Bronchial epithelial cell (primary cell): ENCODE data around the gene CLDN15. TPM values are rescaled to one million over a fixed set of nuclear protein-coding genes. Genes with fewer than 3 reads are reported as not detected.
"Not testable (repeated sequence)": the region's sequence is repeated elsewhere in the genome, so short reads cannot be mapped to it uniquely, and the experiment has no call there.

Source experiments
- DNase-seq: peaks from one replicate; pipeline ENCODE4 v3.0.0-alpha.2; 2010; ENCODE audit warnings: low read depth
- FAIRE-seq: peaks from 2 replicates; lab custom pipeline; 2011; peaks lifted over from hg19 to GRCh38; lab: Jason Lieb, UNC
- H3K27me3 ChIP-seq: 2 replicates; pipeline ENCODE4 v1.5.1; 2011; ENCODE audit warnings: low read length; ENCODE audit not compliant: control insufficient read depth, insufficient read depth
- H3K36me3 ChIP-seq: 2 replicates; pipeline ENCODE4 v1.5.1; 2011; ENCODE audit warnings: low read length; ENCODE audit not compliant: control insufficient read depth, insufficient read depth
- H3K4me3 ChIP-seq: 2 replicates; pipeline ENCODE4 v1.5.1; 2011; ENCODE audit warnings: mild to moderate bottlenecking, low read depth, low read length, control low read depth
- total RNA-seq: library from RNA; depleted of rRNA; stranded (reverse); fragments of >200 nt; gene quantifications from 2 replicates; pipeline ENCODE4 v1.2.1, GENCODE V29; 2014
- TF ChIP-seq, protein P1 (sequence below): IDR thresholded peaks from 2 replicates; pipeline ENCODE4 v1.5.1; 2011; ENCODE audit warnings: mild to moderate bottlenecking, moderate library complexity, low read length, control low read depth, inconsistent platforms; ENCODE audit not compliant: insufficient read depth, severe bottlenecking

The CLDN15 gene
- total RNA-seq, 1 donor from 2014 or later, result 2.1 TPM

DNA sequence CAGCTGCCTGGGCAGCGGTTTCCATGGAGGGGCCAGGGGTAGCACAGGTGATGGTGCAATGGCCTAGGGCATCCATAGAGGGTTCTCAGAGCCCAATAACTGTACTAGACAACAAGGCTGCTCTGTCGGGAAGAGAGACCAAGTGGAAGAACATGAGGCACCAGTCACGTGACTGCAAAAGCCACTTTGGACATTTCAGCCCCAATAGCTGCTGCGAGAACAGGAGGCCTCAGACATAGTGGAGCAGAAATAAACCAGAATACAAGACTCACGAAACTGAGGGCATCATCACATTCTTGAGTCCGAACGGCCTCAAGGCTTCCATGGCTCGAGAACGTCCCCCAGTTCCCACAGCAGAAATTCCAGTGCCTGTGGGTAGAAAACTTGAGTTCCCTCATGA lies 39.6 kb upstream of the CLDN15 start:
- TF ChIP-seq, protein P1, sequence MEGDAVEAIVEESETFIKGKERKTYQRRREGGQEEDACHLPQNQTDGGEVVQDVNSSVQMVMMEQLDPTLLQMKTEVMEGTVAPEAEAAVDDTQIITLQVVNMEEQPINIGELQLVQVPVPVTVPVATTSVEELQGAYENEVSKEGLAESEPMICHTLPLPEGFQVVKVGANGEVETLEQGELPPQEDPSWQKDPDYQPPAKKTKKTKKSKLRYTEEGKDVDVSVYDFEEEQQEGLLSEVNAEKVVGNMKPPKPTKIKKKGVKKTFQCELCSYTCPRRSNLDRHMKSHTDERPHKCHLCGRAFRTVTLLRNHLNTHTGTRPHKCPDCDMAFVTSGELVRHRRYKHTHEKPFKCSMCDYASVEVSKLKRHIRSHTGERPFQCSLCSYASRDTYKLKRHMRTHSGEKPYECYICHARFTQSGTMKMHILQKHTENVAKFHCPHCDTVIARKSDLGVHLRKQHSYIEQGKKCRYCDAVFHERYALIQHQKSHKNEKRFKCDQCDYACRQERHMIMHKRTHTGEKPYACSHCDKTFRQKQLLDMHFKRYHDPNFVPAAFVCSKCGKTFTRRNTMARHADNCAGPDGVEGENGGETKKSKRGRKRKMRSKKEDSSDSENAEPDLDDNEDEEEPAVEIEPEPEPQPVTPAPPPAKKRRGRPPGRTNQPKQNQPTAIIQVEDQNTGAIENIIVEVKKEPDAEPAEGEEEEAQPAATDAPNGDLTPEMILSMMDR, result no peak
- no peak overlapping the region for H3K4me3 ChIP-seq
- FAIRE-seq, result no peak
- H3K36me3 ChIP-seq, result no peaks in the 10 kb centered on the region
- H3K27me3 ChIP-seq, result no peaks in the 10 kb centered on the region
- no peak for DNase-seq

DNA sequence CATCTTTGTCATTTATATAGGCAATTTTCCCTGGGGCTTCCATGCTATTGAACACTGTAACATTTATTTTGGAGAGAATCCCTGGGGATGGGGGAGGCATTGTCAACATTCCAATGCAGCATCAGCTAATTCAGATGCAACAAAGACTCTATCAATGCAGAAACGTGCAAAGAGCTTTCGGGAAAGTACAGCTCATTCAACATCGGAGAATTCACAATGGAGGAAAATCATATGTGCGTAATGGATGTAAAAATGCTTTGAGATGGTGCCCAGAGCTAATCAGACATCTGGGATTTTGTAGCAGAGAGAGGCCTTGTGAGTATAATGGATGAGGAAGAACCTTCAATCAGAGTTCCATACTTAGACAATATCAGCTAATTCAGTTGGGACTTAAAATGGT lies 35.6 kb upstream of the CLDN15 start:
- no peak overlapping the region for H3K4me3 ChIP-seq
- H3K36me3 ChIP-seq, result no peaks in the 10 kb centered on the region
- TF ChIP-seq, protein P1, result no peak
- H3K27me3 ChIP-seq, result peaks cover 1% of the 10 kb centered on the region
- no peak for FAIRE-seq
- no peak for DNase-seq

DNA sequence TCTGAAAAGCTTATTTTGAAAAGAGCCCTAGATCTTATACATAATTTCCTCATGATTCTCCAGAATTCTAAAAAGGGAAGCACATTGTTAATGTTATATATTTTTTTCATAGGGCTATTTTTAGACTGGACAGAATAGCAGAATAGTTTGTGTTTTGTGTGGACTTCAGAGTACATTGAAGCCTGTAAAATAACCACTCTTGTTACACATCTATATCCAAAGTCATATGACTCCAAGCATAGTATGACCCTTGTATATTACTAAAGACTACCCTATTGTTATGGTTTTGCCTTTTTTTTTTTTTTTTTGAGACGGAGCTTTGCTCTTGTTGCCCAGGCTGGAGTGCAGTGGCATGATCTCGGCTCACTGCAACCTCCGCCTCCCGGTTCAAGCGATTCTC lies 33.4 kb upstream of the CLDN15 start:
- no peak for FAIRE-seq
- H3K27me3 ChIP-seq, result peaks cover 1% of the 10 kb centered on the region
- no peak for DNase-seq

DNA sequence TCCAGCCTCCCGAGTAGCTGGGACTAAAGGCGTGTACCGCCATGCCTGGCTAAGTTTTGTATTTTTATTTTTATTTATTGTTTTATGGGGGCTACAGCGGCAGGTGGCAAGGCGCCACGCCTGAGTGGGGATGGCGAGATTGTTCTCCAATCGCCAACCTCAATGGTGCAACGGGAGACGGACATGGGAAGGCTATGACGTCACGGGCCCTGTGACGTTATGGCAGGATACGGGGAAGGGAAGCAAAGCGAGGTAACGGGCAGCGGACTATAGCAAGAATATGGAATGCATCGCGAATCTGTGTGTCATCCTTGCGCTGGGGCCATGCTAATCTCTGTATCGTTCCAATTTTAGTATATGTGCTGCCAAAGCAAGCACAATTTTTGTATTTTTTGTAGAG lies 32.1 kb upstream of the CLDN15 start:
- no peak overlapping the region for H3K4me3 ChIP-seq
- TF ChIP-seq, protein P1, result no peak
- no peak for FAIRE-seq

More for the DNA sequence above, 33.4 kb upstream of the CLDN15 start:
- Histone ChIP-seq H3K36me3 (no peaks in the 10 kb centered on the region), H3K4me3 (no peak overlapping the region)
- TF ChIP-seq, protein P1, result no peak

DNA sequence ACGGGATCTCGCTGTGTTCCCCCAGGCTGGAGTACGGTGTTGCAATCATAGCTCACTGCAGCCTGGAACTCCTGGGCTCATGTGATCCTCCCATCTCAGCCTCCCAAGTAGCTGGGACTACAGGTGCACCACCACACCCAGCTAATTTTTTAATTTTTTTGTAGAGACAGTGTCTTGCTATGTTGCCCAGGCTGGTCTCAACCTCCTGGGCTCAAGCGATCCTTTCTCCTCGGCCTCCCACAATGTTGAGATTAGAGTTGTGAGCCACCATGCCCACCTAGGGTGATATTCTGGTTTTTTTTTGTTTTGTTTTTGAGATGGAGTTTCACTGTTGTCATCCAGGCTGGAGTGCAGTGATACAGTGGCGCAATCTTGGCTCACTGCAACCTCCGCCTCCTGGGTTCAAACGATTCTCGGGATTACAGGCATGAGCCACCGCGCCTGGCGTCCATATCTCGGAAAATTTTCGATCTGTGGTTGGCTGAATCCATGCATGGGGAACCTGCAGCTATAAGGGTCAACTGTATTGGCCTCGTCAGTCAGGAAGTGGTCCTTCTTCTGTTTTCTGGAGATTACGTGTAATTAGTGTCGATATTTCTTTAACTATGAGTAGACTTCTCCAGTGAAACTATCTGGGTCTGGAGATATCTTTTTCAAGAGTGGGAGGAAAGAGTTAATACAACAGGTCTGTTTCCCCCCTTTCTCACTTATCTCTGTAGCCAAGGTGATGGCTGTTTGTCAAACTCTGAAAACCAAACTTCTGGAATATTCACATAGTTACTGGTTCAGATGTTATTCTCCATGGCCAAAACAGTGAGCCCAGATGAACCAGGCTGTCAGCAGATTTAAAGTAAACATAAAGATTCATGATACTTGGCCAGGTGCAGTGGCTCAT lies 28.3 kb upstream of the CLDN15 start:
- no peak for FAIRE-seq

More for the DNA sequence above, 32.1 kb upstream of the CLDN15 start:
- no peaks in the 10 kb centered on the region for H3K36me3 ChIP-seq
- DNase-seq, result no peak
- peaks cover 1% of the 10 kb centered on the region for H3K27me3 ChIP-seq

DNA sequence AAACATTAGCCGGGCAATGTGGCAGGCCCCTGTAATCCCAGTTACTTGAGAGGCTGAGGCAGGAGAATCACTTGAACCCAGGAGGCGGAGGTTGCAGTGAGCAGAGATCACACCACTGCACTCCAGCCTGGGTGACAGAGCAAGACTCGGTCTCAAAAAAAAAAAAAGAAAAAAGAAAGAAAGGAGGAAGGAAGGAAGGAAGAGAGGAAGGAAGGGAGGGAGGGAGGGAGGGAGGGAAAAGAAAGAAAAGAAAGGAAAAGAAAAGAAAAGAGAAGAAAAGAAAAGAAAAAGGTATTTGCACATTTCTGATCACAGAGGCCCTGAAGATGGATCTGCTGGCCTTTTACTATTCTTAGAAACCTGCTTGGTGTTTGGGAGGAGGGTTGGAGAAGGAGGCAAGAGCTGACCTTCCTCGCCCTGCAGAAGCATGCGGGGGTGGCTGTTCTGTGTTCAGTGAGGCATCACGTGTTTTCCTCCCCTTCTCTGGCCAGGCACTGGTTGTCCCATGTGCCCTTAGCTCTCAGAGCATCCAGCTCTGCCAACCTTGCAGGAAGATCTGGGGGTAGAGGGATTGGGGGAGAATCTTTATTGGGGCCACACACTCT lies 26.6 kb upstream of the CLDN15 start:
- FAIRE-seq, DNase-seq: not testable (repeated sequence)

More for the DNA sequence above, 28.3 kb upstream of the CLDN15 start:
- Histone ChIP-seq H3K27me3 (no peaks in the 10 kb centered on the region), H3K4me3 (no peak overlapping the region), H3K36me3 (no peaks in the 10 kb centered on the region)
- no peak for DNase-seq
- TF ChIP-seq, protein P1, result no peak

More for the DNA sequence above, 26.6 kb upstream of the CLDN15 start:
- not testable (repeated sequence) for H3K27me3 ChIP-seq, H3K36me3 ChIP-seq, H3K4me3 ChIP-seq
